Breast epithelium (tissue), 4 donors: ENCODE measurements around the gene PIM3. TPM values are rescaled to one million over a fixed set of nuclear protein-coding genes. Genes with fewer than 3 reads are reported as not detected.
"Not testable (repeated sequence)": the region's sequence is repeated elsewhere in the genome, so short reads cannot be mapped to it uniquely, and the experiment has no call there.

ENCODE experiments used
- DNase-seq, 2 donors: peaks; one replicate each; pipeline ENCODE4 v3.0.0-alpha.2; 2019; ENCODE audit warnings: low spot score in 2 of 2
- H3K27ac ChIP-seq, 2 donors: fragments of 200-600 bp; sonication (generic) in 1 of 2; one replicate each; pipeline ENCODE4 v1.5.1; 2016 to 2019; ENCODE audit warnings: mild to moderate bottlenecking in 1 of 2
- H3K27me3 ChIP-seq, 2 donors: fragments of 200-600 bp; sonication (generic) in 1 of 2; one replicate each; pipeline versions ENCODE4 v1.5.1 to v1.6.0; 2017 to 2019; ENCODE audit warnings: control low read depth in 1 of 2, mild to moderate bottlenecking in 1 of 2
- H3K36me3 ChIP-seq: fragments of 200-600 bp; one replicate; pipeline ENCODE4 v1.5.1; 2019
- H3K4me1 ChIP-seq, 2 donors: fragments of 200-600 bp; sonication (generic); one replicate each; pipeline ENCODE4 v1.5.1; 2016 to 2019; ENCODE audit warnings: control low read depth in 1 of 2
- H3K4me3 ChIP-seq, 3 donors: fragments of 200-600 bp; sonication (generic); 1 replicate in 2 of 3; 2 replicates in 1 of 3; pipeline ENCODE4 v1.5.1; 2016 to 2019; ENCODE audit warnings: mild to moderate bottlenecking in 3 of 3, moderate library complexity in 2 of 3
- H3K9me3 ChIP-seq, 2 donors: fragments of 200-600 bp; sonication (generic) in 1 of 2; one replicate each; pipeline ENCODE4 v1.5.1; 2016 to 2019; ENCODE audit warnings: control low read depth in 1 of 2
- POLR2A ChIP-seq: fragments of 450-650 bp; IDR thresholded peaks from one replicate; pipeline ENCODE4 v1.6.1; 2016; ENCODE audit warnings: antibody characterized with exemption, mild to moderate bottlenecking, moderate library complexity
- POLR2AphosphoS5 ChIP-seq, 3 donors: sonication (generic); formaldehyde crosslinking; IDR thresholded peaks; one replicate each; pipeline ENCODE4 v1.6.1; 2017; ENCODE audit warnings: antibody characterized with exemption in 3 of 3
- intact Hi-C: fragments of 100-400 bp; cut with DNase I; formaldehyde crosslinking; loops from one replicate; pipeline ENCODE4 v1.15.1; 2023; ENCODE audit warnings: low total_unique reads
- total RNA-seq, 3 donors: library from RNA; depleted of rRNA; stranded (reverse); fragments of >200 nt; gene quantifications; one replicate each; pipeline ENCODE4 v1.1.0, GENCODE V29; 2016
- TF ChIP-seq, protein P1 (sequence below), 3 donors: fragments of 450-650 bp; IDR thresholded peaks; one replicate each; pipeline ENCODE4 v1.5.1; 2016 to 2017; ENCODE audit warnings: antibody characterized with exemption in 3 of 3, mild to moderate bottlenecking in 3 of 3, moderate library complexity in 3 of 3

Gene PIM3
- total RNA-seq, 3 donors from 2014 or later = 63.0 to 92.1 (median 87.1) TPM

DNA sequence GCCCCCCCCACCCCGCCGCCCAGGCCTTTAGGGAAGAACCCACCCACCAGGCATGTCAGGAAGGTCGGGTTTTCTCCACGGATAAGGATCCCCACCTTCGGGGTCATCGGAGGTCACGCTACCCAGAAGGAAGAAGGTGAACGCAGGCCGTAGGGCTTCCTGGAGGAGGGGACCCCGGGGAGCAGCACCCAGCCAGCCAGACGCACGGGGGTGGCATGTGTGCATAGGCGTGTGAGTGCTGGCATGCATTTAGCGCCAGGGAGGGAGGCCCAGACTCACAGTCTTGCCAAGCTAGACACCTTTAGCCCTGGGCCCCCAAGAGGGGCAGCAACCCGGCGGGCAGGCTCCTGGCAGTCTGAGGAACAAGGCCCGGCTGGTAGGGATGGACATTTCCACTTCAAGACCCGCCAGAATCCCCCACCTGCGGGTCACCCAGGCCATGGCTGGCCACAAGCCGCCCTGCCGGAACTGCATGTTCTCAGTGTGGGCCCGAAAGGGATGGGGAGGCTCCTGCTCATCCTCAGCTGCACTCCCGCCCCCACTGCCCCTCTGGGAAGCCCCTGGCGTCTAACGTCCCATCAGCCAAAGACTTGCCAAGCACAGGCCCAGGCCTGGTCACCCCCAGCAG lies 16.7 kb upstream of the PIM3 start:
- TF ChIP-seq POLR2AphosphoS5 (IDR thresholded peaks at IDR 0.05) (no peak), POLR2A (no peak)
- TF ChIP-seq, protein P1, sequence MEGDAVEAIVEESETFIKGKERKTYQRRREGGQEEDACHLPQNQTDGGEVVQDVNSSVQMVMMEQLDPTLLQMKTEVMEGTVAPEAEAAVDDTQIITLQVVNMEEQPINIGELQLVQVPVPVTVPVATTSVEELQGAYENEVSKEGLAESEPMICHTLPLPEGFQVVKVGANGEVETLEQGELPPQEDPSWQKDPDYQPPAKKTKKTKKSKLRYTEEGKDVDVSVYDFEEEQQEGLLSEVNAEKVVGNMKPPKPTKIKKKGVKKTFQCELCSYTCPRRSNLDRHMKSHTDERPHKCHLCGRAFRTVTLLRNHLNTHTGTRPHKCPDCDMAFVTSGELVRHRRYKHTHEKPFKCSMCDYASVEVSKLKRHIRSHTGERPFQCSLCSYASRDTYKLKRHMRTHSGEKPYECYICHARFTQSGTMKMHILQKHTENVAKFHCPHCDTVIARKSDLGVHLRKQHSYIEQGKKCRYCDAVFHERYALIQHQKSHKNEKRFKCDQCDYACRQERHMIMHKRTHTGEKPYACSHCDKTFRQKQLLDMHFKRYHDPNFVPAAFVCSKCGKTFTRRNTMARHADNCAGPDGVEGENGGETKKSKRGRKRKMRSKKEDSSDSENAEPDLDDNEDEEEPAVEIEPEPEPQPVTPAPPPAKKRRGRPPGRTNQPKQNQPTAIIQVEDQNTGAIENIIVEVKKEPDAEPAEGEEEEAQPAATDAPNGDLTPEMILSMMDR (IDR thresholded peaks at IDR 0.05) = no peak
- DNase-seq = no peak
- Histone ChIP-seq H3K4me3 (no peak overlapping the region), H3K27me3 (no peaks in the 10 kb centered on the region), H3K9me3 (no peaks in the 10 kb centered on the region), H3K4me1 (peaks cover 8 to 24% of the 10 kb centered on the region in 2 donors), H3K27ac (peak overlapping the region; percentile 17 to 70), H3K36me3 (no peaks in the 10 kb centered on the region)
- intact Hi-C loops = no loop called here

DNA sequence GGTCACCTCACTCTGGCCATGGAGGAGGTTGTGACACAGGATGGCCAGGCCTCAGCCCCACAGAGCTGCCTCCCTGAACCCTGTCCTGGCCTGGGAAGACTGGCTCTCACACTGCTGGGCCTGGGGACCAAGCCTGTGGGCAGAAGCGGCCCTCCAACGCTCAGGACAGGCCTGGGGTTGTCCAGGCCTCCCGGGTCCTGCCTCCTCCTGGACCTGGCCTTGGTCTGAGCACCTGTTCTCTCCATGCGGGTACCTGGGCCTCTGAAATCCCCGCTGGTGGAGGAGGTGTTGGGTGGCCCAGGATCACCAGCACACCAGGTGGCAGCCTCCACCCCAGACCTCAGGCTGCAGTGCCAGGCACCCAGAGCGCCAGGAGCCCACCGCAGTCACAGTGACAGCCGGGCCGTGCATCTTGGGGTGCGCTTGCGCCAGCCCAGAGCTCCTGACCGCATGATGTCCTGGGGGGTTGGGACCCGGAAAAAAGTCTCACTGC lies 16.1 kb upstream of the PIM3 start:
- intact Hi-C loops = no loop called here
- peak overlapping the region; percentile 17 to 70 for H3K27ac ChIP-seq
- no peaks in the 10 kb centered on the region for H3K27me3 ChIP-seq
- peaks cover 8 to 24% of the 10 kb centered on the region in 2 donors for H3K4me1 ChIP-seq
- no peaks in the 10 kb centered on the region for H3K9me3 ChIP-seq
- H3K4me3 ChIP-seq = no peak overlapping the region
- TF ChIP-seq POLR2A = no peak
- H3K36me3 ChIP-seq = no peaks in the 10 kb centered on the region
- DNase-seq = no peak

DNA sequence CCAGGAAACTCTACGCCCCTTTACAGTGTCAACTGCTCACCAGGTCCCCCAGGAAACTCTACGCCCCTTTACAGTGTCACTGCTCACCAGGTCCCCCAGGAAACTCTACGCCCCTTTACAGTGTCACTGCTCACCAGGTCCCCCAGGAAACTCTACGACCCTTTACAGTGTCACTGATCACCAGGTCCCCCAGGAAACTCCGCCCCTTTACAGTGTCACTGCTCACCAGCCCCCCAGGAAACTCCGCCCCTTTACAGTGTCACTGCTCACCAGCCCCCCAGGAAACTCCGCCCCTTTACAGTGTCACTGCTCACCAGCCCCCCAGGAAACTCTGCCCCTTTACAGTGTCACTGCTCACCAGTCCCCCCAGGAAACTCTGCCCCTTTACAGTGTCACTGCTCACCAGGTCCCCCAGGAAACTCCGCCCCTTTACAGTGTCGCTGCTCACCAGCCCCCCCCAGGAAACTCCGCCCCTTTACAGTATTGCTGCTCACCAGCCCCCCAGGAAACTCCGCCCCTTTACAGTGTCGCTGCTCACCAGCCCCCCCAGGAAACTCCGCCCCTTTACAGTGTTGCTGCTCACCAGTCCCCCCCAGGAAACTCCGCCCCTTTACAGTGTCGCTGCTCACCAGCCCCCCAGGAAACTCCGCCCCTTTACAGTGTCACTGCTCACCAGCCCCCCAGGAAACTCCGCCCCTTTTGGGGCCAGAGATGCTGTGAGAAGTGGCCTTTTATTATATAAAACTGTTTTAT lies 15.4 kb upstream of the PIM3 start:
- DNase-seq, H3K4me3 ChIP-seq, H3K36me3 ChIP-seq, H3K9me3 ChIP-seq, H3K27me3 ChIP-seq, intact Hi-C loops: not testable (repeated sequence)
- Histone ChIP-seq H3K27ac (peak overlapping the region; percentile 7 to 99), H3K4me1 (peaks cover 8 to 24% of the 10 kb centered on the region in 2 donors)

DNA sequence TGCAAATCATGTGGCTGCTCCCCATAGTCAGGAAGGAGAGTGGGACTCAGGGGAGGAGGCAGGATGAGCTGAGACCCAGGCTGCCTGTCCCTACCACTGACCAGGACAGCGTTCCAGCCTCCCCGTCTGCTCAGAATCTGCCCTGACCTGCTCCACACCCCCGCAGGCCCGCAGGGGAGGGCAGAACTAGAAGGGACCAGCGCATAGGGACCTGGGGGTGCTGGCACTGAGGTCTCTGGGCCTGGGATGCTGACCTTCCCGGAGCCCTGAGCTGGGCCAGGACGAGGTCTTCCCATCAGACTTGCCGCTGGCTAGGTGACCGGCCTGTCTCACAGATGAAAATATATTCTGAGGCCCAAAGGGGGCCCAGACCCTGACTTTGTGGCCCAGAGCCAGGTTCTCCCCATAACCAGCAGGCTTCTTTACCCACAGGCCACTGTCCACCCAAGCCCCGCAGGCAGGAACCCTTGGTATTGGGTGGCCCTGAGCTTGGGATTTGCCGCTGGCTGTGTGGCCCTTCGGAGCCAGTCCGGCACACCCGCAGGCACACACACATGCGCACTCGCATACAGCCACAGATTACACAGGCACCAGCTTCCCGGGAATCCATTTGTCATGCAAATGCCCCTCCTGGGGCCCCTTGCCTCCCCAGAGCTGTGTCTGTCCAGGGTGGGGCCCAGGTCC lies 13.8 kb upstream of the PIM3 start:
- peaks cover 13 to 35% of the 10 kb centered on the region in 2 donors for H3K4me1 ChIP-seq
- no peaks in the 10 kb centered on the region for H3K36me3 ChIP-seq
- no peaks in the 10 kb centered on the region for H3K9me3 ChIP-seq
- H3K4me3 ChIP-seq = peak overlapping the region in 1 of 3 donors; percentile 66
- intact Hi-C loops = no loop called here
- H3K27me3 ChIP-seq = no peaks in the 10 kb centered on the region
- no peak for DNase-seq
- TF ChIP-seq POLR2AphosphoS5 (IDR thresholded peaks at IDR 0.05) = no peak
- no peak for TF ChIP-seq POLR2A
- TF ChIP-seq, protein P1 (IDR thresholded peaks at IDR 0.05) = no peak
- peak overlapping the region; percentile 99 for H3K27ac ChIP-seq

DNA sequence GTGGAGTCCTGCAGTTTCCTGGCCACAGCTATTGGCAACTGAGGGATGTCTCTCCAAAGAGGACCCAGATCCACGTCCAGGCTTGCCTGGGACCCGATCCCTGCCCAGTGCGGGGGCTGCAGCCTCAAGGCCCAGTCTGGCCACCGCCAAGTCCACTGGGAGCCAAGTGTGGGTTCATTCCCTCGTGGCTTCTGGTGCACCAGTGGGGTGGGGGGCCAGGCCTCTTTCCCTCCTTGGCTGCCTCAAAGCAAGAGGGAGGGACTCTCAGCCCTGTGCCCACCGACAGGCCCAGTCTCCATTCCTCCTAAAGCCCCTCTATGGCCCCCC lies 13.3 kb upstream of the PIM3 start:
- peaks cover 15 to 40% of the 10 kb centered on the region in 2 donors for H3K4me1 ChIP-seq
- peak overlapping the region in 2 of 3 donors; percentile 51 to 66 for H3K4me3 ChIP-seq
- TF ChIP-seq, protein P1 (IDR thresholded peaks at IDR 0.05) = no peak
- TF ChIP-seq POLR2A (no peak), POLR2AphosphoS5 (IDR thresholded peaks at IDR 0.05) (no peak)
- H3K36me3 ChIP-seq = no peaks in the 10 kb centered on the region
- intact Hi-C loops = no loop called here
- no peak for DNase-seq
- H3K9me3 ChIP-seq = no peaks in the 10 kb centered on the region
- H3K27me3 ChIP-seq = no peaks in the 10 kb centered on the region
- peak overlapping the region; percentile 99 for H3K27ac ChIP-seq
